GM21515 (cell line): ENCODE data around the gene PEMT.

ENCODE experiments used
- ATAC-seq: cut with Tn5 transposase; IDR thresholded peaks from one replicate; pipeline ENCODE4 v1.9.1; 2021; ENCODE audit not compliant: unreplicated experiment

The PEMT gene

GRCh38 chr17:17537311-17538099, 54.0 kb downstream of the PEMT start:
- no peak for ATAC-seq

GRCh38 chr17:17536702-17537101, 54.8 kb downstream of the PEMT start:
- no peak for ATAC-seq

GRCh38 chr17:17535957-17536356, 55.6 kb downstream of the PEMT start:
- ATAC-seq, result no peak

- ATAC-seq, result no peak
Observed at GRCh38 chr17:17533901-17534441, 57.5 kb downstream of the PEMT start.

GRCh38 chr17:17532991-17533390, 58.5 kb downstream of the PEMT start:
- ATAC-seq, result no peak

- no peak for ATAC-seq
Observed at GRCh38 chr17:17531156-17531555, 60.4 kb downstream of the PEMT start.

- ATAC-seq, result no peak
Observed at GRCh38 chr17:17528696-17529652, 62.5 kb downstream of the PEMT start.

- ATAC-seq, result no peak
Observed at GRCh38 chr17:17527956-17528500, 63.5 kb downstream of the PEMT start.

GRCh38 chr17:17527534-17527933, 64.0 kb downstream of the PEMT start:
- no peak for ATAC-seq

- ATAC-seq, result no peak
Observed at GRCh38 chr17:17526369-17526768, 65.1 kb downstream of the PEMT start.

GRCh38 chr17:17525956-17526355, 65.6 kb downstream of the PEMT start:
- no peak for ATAC-seq

- ATAC-seq, result no peak
Observed at GRCh38 chr17:17525311-17525710, 66.2 kb downstream of the PEMT start.

GRCh38 chr17:17523731-17524490, 67.6 kb downstream of the PEMT start:
- no peak for ATAC-seq

- ATAC-seq, result no peak
Observed at GRCh38 chr17:17523001-17523730, 68.3 kb downstream of the PEMT start.

- no peak for ATAC-seq
Observed at GRCh38 chr17:17520599-17521232, 70.8 kb downstream of the PEMT start.

GRCh38 chr17:17519886-17520285, 71.6 kb downstream of the PEMT start:
- no peak for ATAC-seq

- ATAC-seq, result no peak
Observed at GRCh38 chr17:17518951-17519350, 72.6 kb downstream of the PEMT start.

GRCh38 chr17:17518014-17518413, 73.5 kb downstream of the PEMT start:
- ATAC-seq, result no peak

- ATAC-seq, result no peak
Observed at GRCh38 chr17:17516941-17517720, 74.4 kb downstream of the PEMT start.
